HCT116 (cell line): Measurements from ENCODE around the gene DDX24. TPM values are rescaled to one million over a fixed set of nuclear protein-coding genes. Genes with fewer than 3 reads are reported as not detected.
"Not testable (repeated sequence)": the region's sequence is repeated elsewhere in the genome, so short reads cannot be mapped to it uniquely, and the experiment has no call there.

ENCODE experiments used
- ATAC-seq: fragments of 200-7000 bp; cut with Tn5 transposase; 2 replicates; pipeline ENCODE4 v1.9.1; 2020; ENCODE audit warnings: mild to moderate bottlenecking, moderate library complexity
- BruUV-seq: library from RNA; stranded (reverse); fragments of 400-500 nt; replicated peaks from 2 replicates; lab custom pipeline; 2021; lab: Mats Ljungman, UMichigan
- CTCF ChIA-PET: fragments of 300-600 bp; sonication (Branson Sonifier 250); formaldehyde crosslinking; loops from one replicate; lab custom pipeline; 2021; ENCODE audit warnings: antibody characterized with exemption; lab: Charles Lee
- POLR2A ChIA-PET: fragments of 300-600, 350-600 bp; sonication (Branson Sonifier 250); formaldehyde crosslinking; loops from one replicate; lab custom pipeline; 2021; ENCODE audit warnings: antibody characterized with exemption; lab: Charles Lee
- RAD21 ChIA-PET, 2 experiments: fragments of 300-600 bp; sonication (Branson Sonifier 250); formaldehyde crosslinking; loops; one replicate each; lab custom pipeline; 2023; ENCODE audit warnings: low total read pairs in 2 of 2; ENCODE audit not compliant: uncharacterized antibody in 2 of 2, unreplicated experiment in 2 of 2, low non-redundant PET in 1 of 2; lab: Charles Lee
- DNase-seq: peaks from one replicate; pipeline ENCODE4 v3.0.0-alpha.2; 2010; ENCODE audit warnings: low read depth, low spot score
- H2AFZ ChIP-seq: fragments of 200-600 bp; shearing (Covaris generic), sonication (generic); 2 replicates; pipeline ENCODE4 v1.6.1; 2017; ENCODE audit warnings: low read depth, mixed run types, mixed read lengths, antibody characterized with exemption, low read length; ENCODE audit not compliant: poor library complexity, severe bottlenecking
- H3K27ac ChIP-seq: 2 replicates; pipeline ENCODE4 v1.5.1; 2012; ENCODE audit warnings: low read depth, low read length
- H3K27me3 ChIP-seq: fragments of 200-600 bp; sonication (generic); 2 replicates; pipeline ENCODE4 v1.6.1; 2016; ENCODE audit warnings: mixed run types, low read length, mixed read lengths; ENCODE audit not compliant: insufficient read depth
- H3K36me3 ChIP-seq, 2 experiments: fragments of 200-500 bp in 1 of 2; fragments of 200-600 bp in 1 of 2; sonication (Bioruptor generic) in 1 of 2; sonication (generic) in 1 of 2; 2 replicates each; pipeline versions ENCODE4 v1.5.1 to v1.6.1; 2014 to 2016; ENCODE audit warnings: low read length in 2 of 2, inconsistent platforms in 1 of 2, mixed read lengths in 1 of 2, mixed run types in 1 of 2; ENCODE audit not compliant: insufficient read depth in 2 of 2, control insufficient read depth in 1 of 2
- H3K4me1 ChIP-seq, 2 experiments: fragments of 200-600 bp in 1 of 2; sonication (generic) in 1 of 2; 2 replicates each; pipeline versions ENCODE4 v1.5.1 to v1.6.1; 2012 to 2017; ENCODE audit warnings: low read length in 2 of 2, inconsistent platforms in 1 of 2, mild to moderate bottlenecking in 1 of 2, mixed read lengths in 1 of 2, mixed run types in 1 of 2, moderate library complexity in 1 of 2; ENCODE audit not compliant: insufficient read depth in 2 of 2, control insufficient read depth in 1 of 2
- H3K4me2 ChIP-seq: fragments of 200-600 bp; sonication (generic); 2 replicates; pipeline ENCODE4 v1.6.1; 2017; ENCODE audit warnings: mixed run types, low read length, mixed read lengths
- H3K4me3 ChIP-seq, 2 experiments: fragments of 200-600 bp in 1 of 2; sonication (generic) in 1 of 2; replicated peaks in 1 of 2; 2 replicates each; pipeline ENCODE4 v1.5.1; 2011 to 2016; ENCODE audit warnings: low read length in 2 of 2, control low read depth in 1 of 2, low read depth in 1 of 2, mild to moderate bottlenecking in 1 of 2, mixed read lengths in 1 of 2, mixed run types in 1 of 2
- H3K79me2 ChIP-seq: fragments of 200-600 bp; sonication (generic); 2 replicates; pipeline ENCODE4 v1.6.1; 2017; ENCODE audit warnings: mild to moderate bottlenecking, mixed run types, low read length, moderate library complexity, mixed read lengths; ENCODE audit not compliant: insufficient read depth
- H3K9ac ChIP-seq: fragments of 200-600 bp; sonication (generic); 2 replicates; pipeline ENCODE4 v1.6.1; 2016; ENCODE audit warnings: low read length, mixed read lengths
- H3K9me2 ChIP-seq: fragments of 200-600 bp; sonication (generic), shearing (Covaris generic); 2 replicates; pipeline ENCODE4 v1.6.1; 2017; ENCODE audit warnings: mixed run types, mild to moderate bottlenecking, moderate library complexity; ENCODE audit not compliant: insufficient read depth
- H3K9me3 ChIP-seq, 2 experiments: fragments of 200-500 bp in 1 of 2; fragments of 200-600 bp in 1 of 2; sonication (Bioruptor generic) in 1 of 2; sonication (generic) in 1 of 2; 2 replicates each; pipeline ENCODE4 v1.6.1; 2014 to 2017; ENCODE audit warnings: low read length in 2 of 2, mixed read lengths in 2 of 2, inconsistent platforms in 1 of 2, low read depth in 1 of 2, mild to moderate bottlenecking in 1 of 2, mixed run types in 1 of 2, moderate library complexity in 1 of 2; ENCODE audit not compliant: control insufficient read depth in 1 of 2, insufficient read depth in 1 of 2
- H4K20me1 ChIP-seq: fragments of 200-600 bp; sonication (generic), shearing (Covaris generic); 2 replicates; pipeline ENCODE4 v1.6.1; 2017; ENCODE audit warnings: mixed run types, mild to moderate bottlenecking, moderate library complexity; ENCODE audit not compliant: insufficient read depth
- CBX3 ChIP-seq: IDR thresholded peaks from 2 replicates; pipeline ENCODE4 v1.6.1; 2012; ENCODE audit warnings: low read depth
- EGR1 ChIP-seq: IDR thresholded peaks from 2 replicates; pipeline ENCODE4 v1.6.1; 2012; ENCODE audit warnings: low read depth
- JUND ChIP-seq: IDR thresholded peaks from 2 replicates; pipeline ENCODE4 v1.6.1; 2012
- RAD21 ChIP-seq: IDR thresholded peaks from 2 replicates; pipeline ENCODE4 v1.6.1; 2012; ENCODE audit warnings: low read depth, mild to moderate bottlenecking
- ZBTB33 ChIP-seq: IDR thresholded peaks from 2 replicates; pipeline ENCODE4 v1.6.1; 2011; ENCODE audit warnings: mild to moderate bottlenecking, low read length, moderate library complexity; ENCODE audit not compliant: insufficient replicate concordance; ENCODE audit errors: extremely low read depth
- intact Hi-C: fragments of 100-400 bp; cut with micrococcal nuclease; formaldehyde crosslinking; loops from 2 replicates; pipeline ENCODE4 v1.10.0; 2022
- total RNA-seq: library from RNA; stranded (reverse); gene quantifications from one replicate; pipeline ENCODE4 v1.2.1, GENCODE V29; 2021; ENCODE audit not compliant: unreplicated experiment

The DDX24 gene
- total RNA-seq, 1 experiment from 2014 or later = 169 TPM

GRCh38 chr14:94074534-94074933 lies 6.5 kb downstream of the DDX24 start (continued):
- TF ChIP-seq CBX3 = no peak
- no peak for TF ChIP-seq EGR1
- no peak for TF ChIP-seq ZBTB33
- TF ChIP-seq RAD21 = no peak
- TF ChIP-seq JUND = no peak

GRCh38 chr14:94072076-94072475 lies 8.9 kb downstream of the DDX24 start:
- intact Hi-C loops, H4K20me1 ChIP-seq, H3K4me1 ChIP-seq, H3K27me3 ChIP-seq, ATAC-seq, H3K4me3 ChIP-seq, H3K9me2 ChIP-seq, CTCF ChIA-PET, RAD21 ChIA-PET, H3K9me3 ChIP-seq, H3K27ac ChIP-seq, POLR2A ChIA-PET, BruUV-seq, H2AFZ ChIP-seq, H3K4me2 ChIP-seq, DNase-seq, H3K9ac ChIP-seq: not testable (repeated sequence)
- Histone ChIP-seq H3K36me3 (peaks cover 4 to 18% of the 10 kb centered on the region in 2 experiments), H3K79me2 (peaks cover 100% of the 10 kb centered on the region)
